HepG2 (cell line): Measurements from ENCODE around the gene JUND. TPM values are rescaled to one million over a fixed set of nuclear protein-coding genes. Genes with fewer than 3 reads are reported as not detected.

Source experiments
- ARID3A ChIP-seq: IDR thresholded peaks from 2 replicates; pipeline ENCODE4 v1.6.1; 2012; ENCODE audit warnings: low read depth, low read length, improper control_type of control experiment
- CEBPZ ChIP-seq: IDR thresholded peaks from 2 replicates; pipeline ENCODE4 v1.6.1; 2012; ENCODE audit warnings: low read length, improper control_type of control experiment
- ESRRA ChIP-seq: sonication (generic); formaldehyde crosslinking; IDR thresholded peaks from 2 replicates; pipeline ENCODE4 v1.5.1; 2020; ENCODE audit warnings: mild to moderate bottlenecking, low read depth, missing genetic modification reagents
- FLYWCH1 ChIP-seq: sonication (generic); formaldehyde crosslinking; IDR thresholded peaks from 2 replicates; pipeline ENCODE4 v1.8.1; 2023; ENCODE audit warnings: mild to moderate bottlenecking, missing genetic modification reagents
- GTF2F1 ChIP-seq: fragments of 150-350 bp; IDR thresholded peaks from 2 replicates; pipeline ENCODE4 v1.6.1; 2014; ENCODE audit warnings: low read length
- KLF12 ChIP-seq: sonication (generic); formaldehyde crosslinking; IDR thresholded peaks from 2 replicates; pipeline ENCODE4 v1.4.0; 2020; ENCODE audit warnings: missing genetic modification reagents, borderline replicate concordance
- KLF15 ChIP-seq: sonication (generic); formaldehyde crosslinking; IDR thresholded peaks from 2 replicates; pipeline ENCODE4 v1.8.1; 2023; ENCODE audit warnings: borderline replicate concordance, mild to moderate bottlenecking, inconsistent platforms, missing genetic modification reagents, mixed read lengths
- KLF9 ChIP-seq: IDR thresholded peaks from 2 replicates; pipeline ENCODE4 v1.6.1; 2016; ENCODE audit warnings: low read depth
- NFYC ChIP-seq: IDR thresholded peaks from 2 replicates; pipeline ENCODE4 v1.6.1; 2016; ENCODE audit warnings: missing genetic modification reagents, missing compliant biosample characterization
- SMAD9 ChIP-seq: sonication (generic); formaldehyde crosslinking; IDR thresholded peaks from 2 replicates; pipeline ENCODE4 v1.5.1; 2020; ENCODE audit warnings: mild to moderate bottlenecking, missing genetic modification reagents
- SP1 ChIP-seq, 2 experiments: fragments of 450-650 bp in 1 of 2; sonication (generic) in 1 of 2; formaldehyde crosslinking in 1 of 2; IDR thresholded peaks; 2 replicates each; pipeline versions ENCODE4 v1.4.0 to v1.6.1; 2016 to 2020; ENCODE audit warnings: missing genetic modification reagents in 1 of 2
- U2AF2 ChIP-seq: fragments of 200-400 bp; formaldehyde crosslinking; IDR thresholded peaks from 2 replicates; pipeline ENCODE4 v1.6.1; 2017; ENCODE audit warnings: low read depth, mild to moderate bottlenecking, low read length
- ZMYM3 ChIP-seq: sonication (generic); formaldehyde crosslinking; IDR thresholded peaks from 2 replicates; pipeline ENCODE4 v1.5.1; 2020; ENCODE audit warnings: mild to moderate bottlenecking, missing genetic modification reagents
- ZNF280D ChIP-seq: sonication (generic); formaldehyde crosslinking; IDR thresholded peaks from 2 replicates; pipeline ENCODE4 v1.5.1; 2020; ENCODE audit warnings: mild to moderate bottlenecking, missing genetic modification reagents
- ZNF570 ChIP-seq: sonication (generic); formaldehyde crosslinking; IDR thresholded peaks from 2 replicates; pipeline ENCODE4 v1.4.0; 2020; ENCODE audit warnings: mild to moderate bottlenecking, missing genetic modification reagents, borderline replicate concordance
- ZNF574 ChIP-seq: sonication (generic); formaldehyde crosslinking; IDR thresholded peaks from 2 replicates; pipeline ENCODE4 v1.4.0; 2020; ENCODE audit warnings: missing genetic modification reagents
- ZNF678 ChIP-seq: sonication (generic); formaldehyde crosslinking; IDR thresholded peaks from 2 replicates; pipeline ENCODE4 v1.4.0; 2020; ENCODE audit warnings: mild to moderate bottlenecking, missing genetic modification reagents
- ZSCAN9 ChIP-seq: IDR thresholded peaks from 2 replicates; pipeline ENCODE4 v1.6.1; 2016; ENCODE audit warnings: borderline replicate concordance
- polyA plus RNA-seq, 8 experiments: library from polyadenylated mRNA; depleted of rRNA in 3 of 8; stranded (reverse) in 7 of 8; unstranded in 1 of 8; fragments of >200 nt; fragmentation: Illumina TruSeq in 4 of 8; extraction: Trizol in 4 of 8; gene quantifications; 2 replicates each; pipeline versions ENCODE4 v1.2.1 to v1.2.3, GENCODE V29; 2011 to 2016; ENCODE audit warnings: low read depth in 4 of 8, missing spikeins in 1 of 8, mixed read lengths in 1 of 8; ENCODE audit not compliant: insufficient read depth in 1 of 8
- total RNA-seq, 5 experiments: library from RNA; depleted of rRNA; stranded (reverse); fragments of >200 nt; fragmentation: Illumina TruSeq; extraction: Trizol; gene quantifications; 2 replicates each; pipeline ENCODE4 v1.2.3, GENCODE V29; 2016; ENCODE audit warnings: low read depth in 1 of 5

The JUND gene
- total and polyA plus RNA-seq, 2 of the 13 experiments (the other 11 are each of a cell fraction or from before 2014, with no cell fraction given): 41.2 to 59.8 TPM

GRCh38 chr19:18291590-18292461 lies 10.4 kb upstream of the JUND start (continued):
- TF ChIP-seq ZNF570 (CRISPR knock-in tag) (no peak), ZNF678 (CRISPR knock-in tag) (peak; percentile 77; the same call in 1 of the 2 replicates), SP1 (IDR thresholded peaks at IDR 0.05) (no peak), SP1 (CRISPR knock-in tag; IDR thresholded peaks at IDR 0.05) (no peak; the same call in 1 of the 2 replicates), FLYWCH1 (CRISPR knock-in tag) (no peak), NFYC (CRISPR knock-in tag) (no peak), KLF9 (0 out of 2 replicates have a peak, but pooled peaks have one; percentile 25), ESRRA (CRISPR knock-in tag) (no peak), KLF15 (CRISPR knock-in tag) (no peak), GTF2F1 (no peak), SMAD9 (no peak), KLF12 (CRISPR knock-in tag) (no peak), ZNF574 (CRISPR knock-in tag) (no peak; the same call in 1 of the 2 replicates), CEBPZ (no peak), U2AF2 (no peak), ZSCAN9 (CRISPR knock-in tag) (peak; percentile 27; the same call in 1 of the 2 replicates), ZMYM3 (CRISPR knock-in tag) (peak; percentile 66; the same call in 1 of the 2 replicates), ARID3A (no peak), ZNF280D (0 out of 2 replicates have a peak, but pooled peaks have one; percentile 53)
